H1 (cell line): ENCODE measurements around the gene AFAP1L2. TPM values are rescaled to one million over a fixed set of nuclear protein-coding genes. Genes with fewer than 3 reads are reported as not detected.
"Not testable (repeated sequence)": the region's sequence is repeated elsewhere in the genome, so short reads cannot be mapped to it uniquely, and the experiment has no call there.

Experiments used
- CTCF ChIA-PET: fragments of 300-600 bp; sonication (Branson Sonifier 250); formaldehyde crosslinking; loops from one replicate; lab custom pipeline; 2021; ENCODE audit not compliant: partially characterized antibody; lab: Charles Lee
- POLR2A ChIA-PET: fragments of 300-600 bp; sonication (Branson Sonifier 250); formaldehyde crosslinking; loops from one replicate; lab custom pipeline; 2021; ENCODE audit warnings: inconsistent platforms; ENCODE audit not compliant: partially characterized antibody; lab: Charles Lee
- DNase-seq, 2 experiments: peaks; one replicate each; pipeline versions ENCODE4 v3.0.0 to v3.0.0-alpha.2; 2010 to 2022; ENCODE audit warnings: low spot score in 2 of 2, low read depth in 1 of 2, mixed read lengths in 1 of 2
- FAIRE-seq: peaks from 2 replicates; lab custom pipeline; 2011; peaks lifted over from hg19 to GRCh38; lab: Jason Lieb, UNC
- H2AFZ ChIP-seq: 2 replicates; pipeline ENCODE4 v1.8.1; 2012; ENCODE audit warnings: low read length, inconsistent platforms
- H2AK5ac ChIP-seq: 2 replicates; pipeline ENCODE4 v1.6.1; 2013; ENCODE audit warnings: low read depth, low read length
- H2BK120ac ChIP-seq: replicated peaks from 2 replicates; pipeline ENCODE3; 2013; ENCODE audit warnings: low read depth, low read length, inconsistent platforms
- H2BK12ac ChIP-seq: 2 replicates; pipeline ENCODE4 v1.6.1; 2013; ENCODE audit warnings: low read depth, low read length
- H2BK15ac ChIP-seq: 2 replicates; pipeline ENCODE4 v1.6.1; 2013; ENCODE audit warnings: low read length
- H2BK20ac ChIP-seq: 2 replicates; pipeline ENCODE4 v1.6.1; 2013; ENCODE audit warnings: low read length
- H2BK5ac ChIP-seq: 2 replicates; pipeline ENCODE4 v1.6.1; 2013; ENCODE audit warnings: low read depth, low read length
- H3K14ac ChIP-seq: 2 replicates; pipeline ENCODE4 v1.6.1; 2013; ENCODE audit warnings: inconsistent platforms; ENCODE audit not compliant: insufficient read length
- H3K18ac ChIP-seq: 2 replicates; pipeline ENCODE4 v1.6.1; 2013; ENCODE audit warnings: low read length; ENCODE audit errors: extremely low read depth
- H3K23ac ChIP-seq: 2 replicates; pipeline ENCODE4 v1.6.1; 2013; ENCODE audit warnings: inconsistent platforms; ENCODE audit not compliant: insufficient read length
- H3K23me2 ChIP-seq: 2 replicates; pipeline ENCODE4 v1.6.1; 2013; ENCODE audit warnings: low read depth, low read length
- H3K27ac ChIP-seq: 2 replicates; pipeline ENCODE4 v1.6.1; 2011; ENCODE audit warnings: low read depth, low read length, inconsistent platforms
- H3K27me3 ChIP-seq, 4 experiments: replicated peaks in 1 of 4; 1 replicate in 1 of 4; 2 replicates in 3 of 4; pipeline versions ENCODE4 v1.6.1 to v1.8.1; 2011 to 2013; ENCODE audit warnings: low read length in 3 of 4, mild to moderate bottlenecking in 3 of 4, inconsistent platforms in 2 of 4, mixed read lengths in 2 of 4, moderate library complexity in 1 of 4; ENCODE audit not compliant: control insufficient read depth in 3 of 4, insufficient read depth in 3 of 4; ENCODE audit errors: extremely low read depth in 1 of 4
- H3K36me3 ChIP-seq, 4 experiments: 2 replicates each; pipeline versions ENCODE4 v1.6.1 to v1.8.1; 2011 to 2013; ENCODE audit warnings: mild to moderate bottlenecking in 4 of 4, low read length in 3 of 4, moderate library complexity in 2 of 4, control low read depth in 1 of 4, inconsistent platforms in 1 of 4; ENCODE audit not compliant: insufficient read depth in 4 of 4, control insufficient read depth in 2 of 4
- H3K4ac ChIP-seq: replicated peaks from 2 replicates; pipeline ENCODE3; 2013; ENCODE audit warnings: low read length, low read depth, mixed read lengths, inconsistent platforms; ENCODE audit not compliant: insufficient read length
- H3K4me1 ChIP-seq, 4 experiments: replicated peaks in 1 of 4; 1 replicate in 1 of 4; 2 replicates in 3 of 4; pipeline versions ENCODE4 v1.6.1 to v1.8.1; 2011 to 2013; ENCODE audit warnings: low read length in 3 of 4, inconsistent platforms in 2 of 4, mixed read lengths in 1 of 4; ENCODE audit not compliant: insufficient read depth in 4 of 4, control insufficient read depth in 3 of 4
- H3K4me2 ChIP-seq, 2 experiments: 2 replicates each; pipeline versions ENCODE4 v1.6.1 to v1.8.1; 2011 to 2013; ENCODE audit warnings: low read depth in 2 of 2, low read length in 2 of 2, control low read depth in 1 of 2, inconsistent platforms in 1 of 2, mild to moderate bottlenecking in 1 of 2; ENCODE audit not compliant: insufficient read depth in 1 of 2
- H3K4me3 ChIP-seq, 4 experiments: fragments of 200-600, 300-600 bp in 1 of 4; sonication (generic), shearing (Covaris generic), sonication (Bioruptor Twin) in 1 of 4; 2 replicates each; pipeline versions ENCODE4 v1.5.1 to v1.8.1; 2011 to 2016; ENCODE audit warnings: low read length in 4 of 4, low read depth in 3 of 4, control low read depth in 2 of 4, inconsistent platforms in 2 of 4, mild to moderate bottlenecking in 2 of 4, mixed read lengths in 1 of 4, moderate library complexity in 1 of 4; ENCODE audit not compliant: insufficient read depth in 2 of 4; ENCODE audit errors: extremely low read depth in 1 of 4
- H3K56ac ChIP-seq: replicated peaks from 2 replicates; pipeline ENCODE3; 2013; ENCODE audit warnings: low read depth, mild to moderate bottlenecking, mixed read lengths, low read length, inconsistent platforms; ENCODE audit not compliant: insufficient read length
- H3K79me1 ChIP-seq: 2 replicates; pipeline ENCODE4 v1.6.1; 2013; ENCODE audit warnings: low read depth, low read length, control low read depth
- H3K79me2 ChIP-seq, 2 experiments: 2 replicates each; pipeline versions ENCODE4 v1.6.1 to v1.8.1; 2012 to 2013; ENCODE audit warnings: low read length in 2 of 2, mild to moderate bottlenecking in 2 of 2, inconsistent platforms in 1 of 2; ENCODE audit not compliant: insufficient read depth in 2 of 2, control insufficient read depth in 1 of 2
- H3K9ac ChIP-seq, 4 experiments: replicated peaks in 1 of 4; 1 replicate in 1 of 4; 2 replicates in 3 of 4; pipeline versions ENCODE4 v1.6.1 to v1.8.1; 2011 to 2013; ENCODE audit warnings: low read depth in 3 of 4, low read length in 3 of 4, control low read depth in 2 of 4, mild to moderate bottlenecking in 2 of 4, moderate library complexity in 2 of 4, inconsistent platforms in 1 of 4; ENCODE audit errors: extremely low read depth in 1 of 4
- H3K9me3 ChIP-seq, 2 experiments: 2 replicates each; pipeline versions ENCODE4 v1.6.1 to v1.8.1; 2012 to 2013; ENCODE audit warnings: mild to moderate bottlenecking in 2 of 2, moderate library complexity in 2 of 2, control low read depth in 1 of 2, inconsistent platforms in 1 of 2, low read depth in 1 of 2, low read length in 1 of 2, mixed read lengths in 1 of 2; ENCODE audit not compliant: insufficient read depth in 2 of 2
- H4K20me1 ChIP-seq, 2 experiments: replicated peaks in 1 of 2; 2 replicates each; pipeline versions ENCODE3 to v1.8.1; 2011 to 2013; ENCODE audit warnings: inconsistent platforms in 2 of 2, low read length in 2 of 2, mild to moderate bottlenecking in 1 of 2; ENCODE audit not compliant: insufficient read depth in 2 of 2, control insufficient read depth in 1 of 2
- H4K5ac ChIP-seq: 2 replicates; pipeline ENCODE4 v1.6.1; 2013; ENCODE audit warnings: low read length, low read depth, mixed read lengths, inconsistent platforms; ENCODE audit not compliant: insufficient read length
- H4K8ac ChIP-seq: 2 replicates; pipeline ENCODE4 v1.8.0; 2013; ENCODE audit warnings: mild to moderate bottlenecking, moderate library complexity, low read length, inconsistent platforms; ENCODE audit not compliant: insufficient read depth; ENCODE audit errors: extremely low read depth
- H4K91ac ChIP-seq: replicated peaks from 2 replicates; pipeline ENCODE3; 2013; ENCODE audit warnings: low read length, mixed read lengths, inconsistent platforms; ENCODE audit not compliant: insufficient read length
- WGBS, 2 experiments: shearing (Covaris generic) in 1 of 2; methylation state at CpG; one replicate each; pipeline versions ENCODE4 v1.1.6 to v1.1.7; 2013 to 2015; ENCODE audit warnings: low lambda C conversion rate in 2 of 2, mixed read lengths in 2 of 2, inconsistent platforms in 1 of 2, low coverage in 1 of 2, missing lambda C conversion rate in 1 of 2; ENCODE audit not compliant: insufficient replicate concordance in 2 of 2, insufficient coverage in 1 of 2, insufficient read length in 1 of 2; ENCODE audit errors: extremely low coverage in 1 of 2, missing lambda C conversion rate in 1 of 2; 5-methylcytosine and 5-hydroxymethylcytosine counted together
- polyA plus RNA-seq, 7 experiments: library from polyadenylated mRNA; depleted of rRNA in 3 of 7; stranded (reverse) in 5 of 7; unstranded in 2 of 7; fragments of >200 nt in 5 of 7; fragments of 200-250 nt in 2 of 7; gene quantifications; 1 replicate in 5 of 7; 2 replicates in 1 of 7; 4 replicates in 1 of 7; pipeline versions ENCODE4 v1.2.1 to v1.2.3, GENCODE V29; 2011 to 2013; ENCODE audit warnings: missing spikeins in 2 of 7, mixed read lengths in 2 of 7
- total RNA-seq: library from RNA; stranded (reverse); fragmentation: NEBNext Ultra II Directional; extraction: Animal tissue kit (Norgen Biotek cat#: 25700); gene quantifications from 2 replicates; pipeline ENCODE4 v1.2.1, GENCODE V29; 2021

Gene AFAP1L2
- total and polyA plus RNA-seq, 2 of the 8 experiments (the other 6 are each of a cell fraction or from before 2014, with no cell fraction given): 3.9 to 6.4 TPM

- H4K91ac ChIP-seq, H3K79me2 ChIP-seq, H3K14ac ChIP-seq, H4K5ac ChIP-seq, POLR2A ChIA-PET, H3K36me3 ChIP-seq, H3K9me3 ChIP-seq, H3K56ac ChIP-seq, H3K4me1 ChIP-seq, H2BK12ac ChIP-seq, H2AFZ ChIP-seq, H2BK15ac ChIP-seq, H2BK120ac ChIP-seq, FAIRE-seq, H3K4ac ChIP-seq, H3K27me3 ChIP-seq, H2BK20ac ChIP-seq, H3K4me2 ChIP-seq, H3K27ac ChIP-seq, H2BK5ac ChIP-seq, H2AK5ac ChIP-seq, H3K23me2 ChIP-seq, DNase-seq, H3K9ac ChIP-seq, H4K8ac ChIP-seq, H4K20me1 ChIP-seq, H3K23ac ChIP-seq, H3K4me3 ChIP-seq, H3K79me1 ChIP-seq, H3K18ac ChIP-seq: not testable (repeated sequence)
- CTCF ChIA-PET: interaction anchor here (0.7 to 1.3 kb wide), 4 partner anchors 38 to 54 kb away, joined by 3 read pairs; no protein-coding TSS in a partner anchor
- 88% methylated on average over 4 of the region's 7 CpGs; no CpG with 5 or more reads in 1 of the 2 experiments for WGBS, 2 experiments
Measured at GRCh38 chr10:114349071-114349470, 55.2 kb downstream of the AFAP1L2 start.
